Islet precursor cell (in vitro differentiated cells): Measurements from ENCODE around the gene SLC39A11.

Experiments
- DNase-seq: peaks from one replicate; pipeline ENCODE4 v3.0.0-alpha.2; 2018

Gene SLC39A11

GRCh38 chr17:72700226-72700625, 392.3 kb downstream of the SLC39A11 start:
- no peak for DNase-seq

DNA sequence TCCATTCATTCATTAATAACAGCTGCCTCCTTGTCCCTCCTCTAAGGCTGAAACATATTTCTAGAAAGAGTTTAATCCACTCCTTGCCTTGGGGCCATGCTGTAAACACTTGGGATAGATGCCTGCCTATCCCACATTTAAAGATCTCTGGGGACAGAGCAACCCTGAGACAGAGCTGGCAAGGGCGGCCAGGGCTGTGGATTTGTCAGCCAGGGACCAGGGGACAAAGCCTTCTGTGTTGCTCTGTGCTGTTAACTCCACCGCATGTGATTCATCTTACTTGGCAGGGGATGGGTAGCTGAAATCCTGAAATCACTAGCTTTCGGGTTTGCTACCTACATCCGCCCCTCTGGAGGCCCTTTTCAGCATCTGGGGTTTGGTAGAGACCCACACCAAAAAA, 392.9 kb downstream of the SLC39A11 start:
- peak; percentile 70 for DNase-seq

DNA sequence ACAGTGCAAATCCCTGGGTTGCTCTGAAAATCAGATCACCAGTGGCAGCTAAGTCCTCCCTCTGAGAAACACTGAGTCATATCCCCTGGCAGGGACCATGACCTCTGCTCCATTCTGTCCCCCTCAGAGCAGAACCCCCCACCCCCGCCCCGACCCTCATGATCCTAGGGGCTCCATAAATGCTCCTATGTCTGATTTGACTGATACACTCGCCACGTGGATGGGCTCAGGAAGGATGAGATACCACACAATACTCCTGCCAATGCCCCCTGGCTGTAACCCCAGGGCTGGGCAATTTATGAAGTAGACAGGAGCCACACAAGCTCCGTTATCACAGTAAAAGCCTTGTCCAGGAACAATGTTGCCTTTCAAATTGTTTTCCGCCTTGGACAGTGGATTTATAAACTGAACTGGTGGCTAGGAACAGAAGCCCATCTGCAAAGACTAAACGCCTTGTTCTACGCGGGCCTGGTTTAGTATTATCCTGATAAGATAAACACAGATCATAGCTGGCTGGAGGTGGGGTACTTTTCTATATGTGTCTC, 394.8 kb downstream of the SLC39A11 start:
- DNase-seq: peak; percentile 92

- no peak for DNase-seq
Observed at GRCh38 chr17:72696721-72697120, 395.8 kb downstream of the SLC39A11 start.

GRCh38 chr17:72696156-72696555, 396.3 kb downstream of the SLC39A11 start:
- no peak for DNase-seq

GRCh38 chr17:72693956-72694355, 398.5 kb downstream of the SLC39A11 start:
- DNase-seq: no peak

DNA sequence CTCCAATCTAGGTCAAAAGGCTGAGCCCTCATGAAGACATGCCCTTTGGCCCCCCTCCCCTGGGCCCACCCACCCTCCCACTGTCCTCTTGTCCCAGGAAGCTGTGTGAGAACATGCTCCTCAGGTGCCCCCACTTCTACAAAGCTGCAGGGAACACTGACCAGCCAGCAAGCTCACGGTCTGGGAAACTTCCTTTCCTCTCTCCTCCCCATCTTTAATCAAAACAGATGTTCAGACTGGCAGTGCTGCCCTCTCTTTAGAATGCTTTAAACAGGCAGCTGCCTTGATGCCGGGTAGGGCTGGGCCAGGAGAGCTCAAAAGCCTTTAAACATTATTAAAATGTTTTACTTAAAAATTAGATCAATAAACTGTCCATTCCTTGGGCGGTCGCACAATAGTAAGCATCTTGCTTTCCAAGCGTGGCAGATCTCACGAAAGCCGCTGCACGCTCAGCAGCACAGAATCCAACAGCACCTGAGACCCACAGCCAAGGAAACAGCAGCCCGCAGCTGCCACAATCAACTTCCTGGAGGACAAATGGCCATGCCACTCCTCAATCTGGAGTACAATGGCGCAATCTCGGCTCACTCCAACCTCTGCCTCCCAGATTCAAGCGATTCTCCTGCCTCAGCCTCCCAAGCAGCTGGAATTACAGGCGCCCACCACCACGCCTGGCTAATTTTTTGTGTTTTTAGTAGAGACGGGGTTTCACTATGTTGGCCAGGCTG, 399.2 kb downstream of the SLC39A11 start:
- no peak for DNase-seq

DNA sequence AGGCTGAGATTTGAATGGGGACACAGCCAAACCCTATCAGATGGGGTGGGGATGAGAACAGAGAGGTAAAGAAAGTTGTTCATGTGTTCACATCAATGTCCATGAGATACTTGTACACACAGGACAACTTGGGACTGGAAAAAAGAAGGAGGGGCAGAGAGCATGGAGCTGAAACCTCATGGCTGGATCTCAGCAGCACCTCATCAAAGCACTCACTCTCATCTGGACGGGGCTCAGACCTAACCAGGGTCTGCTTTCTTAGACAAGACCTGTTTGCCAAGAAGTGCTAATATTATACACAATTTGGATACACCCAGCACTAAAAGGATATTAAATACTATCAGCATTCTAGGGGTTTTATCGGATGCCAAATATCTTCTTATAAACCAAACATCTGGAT, 399.8 kb downstream of the SLC39A11 start:
- DNase-seq: no peak

DNA sequence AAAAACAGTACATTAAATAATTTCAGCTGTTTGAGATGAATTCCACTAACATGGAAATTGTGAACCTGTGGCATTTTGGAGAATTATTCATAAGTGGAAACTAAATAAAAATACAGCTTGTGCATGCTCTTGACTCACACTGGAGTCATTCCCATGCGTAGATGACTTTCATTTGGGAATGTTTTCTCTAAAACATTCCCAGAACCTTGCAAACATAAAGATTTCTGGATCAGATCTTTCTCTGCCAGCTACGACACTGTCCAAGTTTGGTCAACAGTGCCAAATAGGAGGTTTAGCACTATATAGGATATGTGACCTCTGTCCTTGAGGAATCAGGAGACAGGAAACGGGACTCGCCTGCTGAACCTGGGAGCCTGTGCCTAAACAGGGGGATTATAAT, 400.9 kb downstream of the SLC39A11 start:
- DNase-seq: no peak

- no peak for DNase-seq
Observed at GRCh38 chr17:72691017-72691416, 401.5 kb downstream of the SLC39A11 start.

GRCh38 chr17:72687886-72688285, 404.6 kb downstream of the SLC39A11 start:
- DNase-seq: no peak

GRCh38 chr17:72684405-72685020, 408.0 kb downstream of the SLC39A11 start:
- DNase-seq: no peak

DNA sequence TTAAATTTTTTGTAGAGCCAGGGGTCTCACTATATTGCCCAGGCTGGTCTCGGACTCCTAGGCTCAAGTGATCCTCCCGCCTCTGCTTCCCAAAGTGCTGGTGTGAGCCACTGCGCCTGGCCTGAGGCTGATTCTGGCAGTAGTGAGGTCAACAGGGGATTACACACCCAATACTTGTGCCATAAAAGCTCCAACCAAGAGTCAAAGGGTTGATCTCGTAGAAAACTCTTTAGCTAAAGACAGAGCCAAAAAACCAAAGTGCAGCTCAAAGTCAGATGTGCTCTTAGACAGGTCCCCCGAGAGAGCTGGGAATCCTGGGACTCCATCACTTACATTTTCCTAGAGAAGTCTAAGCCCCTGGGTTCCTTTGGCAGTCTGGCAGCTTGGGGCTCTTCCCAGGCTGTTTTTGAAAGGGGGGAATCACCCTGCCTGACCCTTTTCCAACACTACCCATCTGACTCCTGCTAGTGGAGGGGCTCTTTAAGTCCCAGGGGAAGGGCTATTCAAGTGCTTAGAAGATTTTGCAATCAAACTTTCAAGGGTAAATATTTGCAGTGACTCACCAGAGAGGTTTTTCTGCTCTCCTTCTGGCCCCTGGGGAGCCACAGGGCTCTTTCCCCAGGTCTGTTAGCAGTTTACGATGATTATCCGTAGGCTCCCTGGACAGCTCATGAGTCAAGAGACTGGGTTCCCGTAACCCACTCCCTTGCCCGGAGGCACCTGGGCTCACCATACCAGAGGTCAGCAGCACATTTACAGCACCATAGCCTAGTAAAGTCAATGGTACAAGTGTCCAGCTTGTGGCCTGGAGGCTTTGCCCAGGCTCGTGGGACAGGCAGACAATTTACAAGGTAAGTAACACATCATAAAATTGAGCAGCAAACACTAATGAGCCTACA, 408.7 kb downstream of the SLC39A11 start:
- peak; percentile 99 for DNase-seq

- DNase-seq: no peak
Observed at GRCh38 chr17:72682605-72683004, 409.9 kb downstream of the SLC39A11 start.

GRCh38 chr17:72681844-72682243, 410.6 kb downstream of the SLC39A11 start:
- peak; percentile 52 for DNase-seq

DNA sequence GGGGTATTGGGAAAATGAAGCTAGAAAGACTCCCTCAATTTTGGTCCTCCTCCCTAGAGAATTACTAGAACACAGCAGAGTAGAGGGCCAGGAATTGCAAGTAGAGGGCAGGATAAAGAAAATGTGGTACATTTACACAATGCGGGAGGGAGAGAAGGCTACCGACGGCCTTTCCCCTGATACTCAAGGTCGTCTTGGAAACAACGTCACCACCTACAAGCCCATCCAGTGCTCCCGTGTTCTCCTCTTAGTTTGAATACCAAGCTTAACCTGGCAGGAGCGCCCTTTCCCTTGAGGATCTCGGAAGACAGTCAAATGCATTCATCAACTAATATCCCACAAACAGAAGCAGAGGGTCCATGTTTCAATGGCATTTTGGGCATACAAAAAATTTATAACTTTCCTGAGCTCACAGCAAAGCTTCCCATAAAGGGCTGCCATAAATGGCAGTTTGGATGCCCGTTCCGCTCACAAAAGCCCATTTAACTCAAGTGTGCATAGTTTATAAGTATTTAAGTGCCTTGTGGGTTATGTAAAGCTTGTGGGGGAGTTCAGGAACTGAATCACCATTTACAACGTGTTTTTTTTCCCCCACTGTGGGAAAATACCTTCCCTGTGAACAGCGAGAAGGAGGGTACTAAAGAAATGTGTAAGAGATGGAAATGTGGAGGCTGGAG, 414.6 kb downstream of the SLC39A11 start:
- peak; percentile 54 for DNase-seq

DNA sequence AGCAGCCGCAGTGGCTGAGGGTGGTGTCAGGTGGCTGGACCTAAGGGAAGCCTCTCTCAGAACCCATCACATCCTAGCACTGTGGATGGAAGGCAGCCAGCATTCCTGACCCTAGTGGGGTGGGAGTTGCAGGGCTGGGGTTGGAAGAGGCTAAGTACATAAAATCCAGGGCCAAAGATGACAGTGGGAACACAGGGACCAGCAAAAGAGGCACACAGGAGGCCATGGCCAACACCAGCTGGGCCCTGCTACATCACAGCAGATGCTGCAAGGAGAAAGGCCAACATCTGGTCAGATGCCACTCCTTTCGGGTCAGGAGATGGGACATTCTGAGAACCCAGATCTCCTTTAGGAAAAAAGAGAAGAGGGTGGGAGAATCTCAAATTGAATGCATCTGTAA, 415.4 kb downstream of the SLC39A11 start:
- peak; percentile 59 for DNase-seq

GRCh38 chr17:72672729-72673128, 419.8 kb downstream of the SLC39A11 start:
- no peak for DNase-seq

DNA sequence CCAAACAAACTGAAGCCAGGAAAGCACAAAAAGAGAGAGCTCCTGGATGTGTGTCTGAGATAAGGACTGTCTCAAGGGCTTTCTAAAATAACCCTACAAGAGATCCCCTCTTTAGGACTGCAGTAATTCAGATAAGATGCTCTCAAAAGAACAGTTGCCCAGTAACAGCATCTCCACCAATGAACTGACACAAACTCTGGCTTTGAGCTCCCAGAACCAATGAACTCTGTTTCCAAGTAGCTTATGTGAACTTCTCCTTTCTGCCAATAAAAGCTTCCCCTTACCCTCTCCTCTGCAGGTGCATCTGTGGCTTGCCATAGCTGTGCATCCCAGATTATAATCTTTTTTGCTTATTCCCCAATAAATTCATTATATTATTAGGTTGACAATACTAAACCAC, 421.5 kb downstream of the SLC39A11 start:
- DNase-seq: no peak

GRCh38 chr17:72667096-72668063, 425.1 kb downstream of the SLC39A11 start:
- no peak for DNase-seq
